ENCODE data around the gene OGA.

OGA gene

DNA sequence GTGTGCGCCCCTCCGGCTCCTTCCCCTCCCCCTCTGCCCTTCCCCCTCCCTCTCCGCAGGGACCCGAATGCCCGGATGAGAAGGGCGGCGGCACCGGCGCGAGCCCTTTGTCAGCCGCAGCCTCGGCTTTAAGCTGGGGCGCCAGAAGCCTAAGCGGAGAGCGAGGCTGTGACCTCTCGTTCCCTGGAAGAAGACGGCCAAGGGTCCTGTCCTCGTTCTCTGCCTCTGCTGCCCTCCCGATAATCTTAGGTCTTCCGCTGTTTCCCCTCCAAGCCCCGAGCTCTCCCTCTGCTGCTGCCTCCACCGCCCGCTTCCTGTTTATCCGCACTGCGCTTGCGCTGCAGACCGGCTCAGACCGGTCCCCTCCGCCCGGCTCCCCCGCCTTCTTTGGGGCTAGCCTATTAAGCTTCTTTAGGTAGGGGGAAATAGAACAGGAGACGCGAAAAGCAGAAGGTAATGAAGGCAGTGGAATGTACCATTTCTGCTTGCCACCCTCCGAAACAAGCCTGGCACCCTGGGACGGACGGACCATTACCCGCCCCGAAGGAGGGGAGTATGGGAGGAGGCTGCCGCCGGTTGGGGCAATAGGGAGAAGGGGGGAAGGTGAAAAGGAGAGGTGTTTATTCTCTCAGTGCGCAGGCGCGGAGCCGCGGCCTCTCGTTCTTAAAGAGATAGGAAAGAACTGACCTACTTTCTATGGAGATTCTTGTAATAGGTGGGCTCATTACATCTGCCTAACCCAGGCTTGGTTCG, at the start of gene OGA:
Gene OGA (minus strand): TSS at position 326 of the 753 bp plus-strand sequence. CDS start 422 bp downstream, outside the sequence.
- peak; percentile 100 for DNase-seq (ENCODE audit: low read depth, low spot score)

DNA sequence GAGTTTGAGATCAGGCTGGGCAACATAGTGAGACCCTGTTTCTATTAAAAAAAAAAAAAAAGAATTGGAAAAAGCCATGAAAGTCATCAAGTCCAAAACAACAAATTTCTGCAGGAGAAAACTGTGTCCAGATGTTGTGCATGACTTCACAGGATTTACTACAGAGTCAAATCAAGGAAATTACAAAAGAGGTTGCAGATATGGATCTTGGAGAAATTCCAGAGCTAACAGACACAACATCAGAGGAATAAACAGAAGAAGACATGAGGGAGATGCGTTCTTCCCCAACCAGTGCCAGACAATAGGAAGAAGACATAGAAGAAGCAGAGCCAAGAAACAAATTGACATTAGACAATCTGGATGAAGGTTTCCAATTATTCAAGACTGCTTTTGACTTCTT, 49.7 kb upstream of the OGA start:
- DNase-seq (ENCODE audit: low read depth, low spot score) = no peak

DNA sequence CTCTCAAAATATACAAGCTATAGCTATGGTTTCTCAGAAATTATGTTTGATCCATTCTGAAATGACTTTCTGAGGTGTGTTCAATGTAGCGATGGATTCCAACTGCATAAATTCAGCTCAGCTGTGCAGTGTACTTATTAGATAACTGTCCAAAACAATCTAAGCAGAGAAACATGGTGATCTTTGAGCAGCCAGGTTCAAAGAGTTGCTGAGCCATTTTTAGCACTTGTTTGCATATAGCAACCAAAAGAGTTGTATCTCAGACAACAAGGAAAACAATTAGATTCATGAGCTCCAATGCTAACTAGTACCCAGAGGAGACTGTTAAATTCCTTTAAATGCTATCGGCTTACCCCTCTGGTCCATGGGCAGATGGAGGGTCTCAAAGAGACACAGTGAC, 41.3 kb upstream of the OGA start:
- no peak for DNase-seq (ENCODE audit: low read depth, low spot score)

DNA sequence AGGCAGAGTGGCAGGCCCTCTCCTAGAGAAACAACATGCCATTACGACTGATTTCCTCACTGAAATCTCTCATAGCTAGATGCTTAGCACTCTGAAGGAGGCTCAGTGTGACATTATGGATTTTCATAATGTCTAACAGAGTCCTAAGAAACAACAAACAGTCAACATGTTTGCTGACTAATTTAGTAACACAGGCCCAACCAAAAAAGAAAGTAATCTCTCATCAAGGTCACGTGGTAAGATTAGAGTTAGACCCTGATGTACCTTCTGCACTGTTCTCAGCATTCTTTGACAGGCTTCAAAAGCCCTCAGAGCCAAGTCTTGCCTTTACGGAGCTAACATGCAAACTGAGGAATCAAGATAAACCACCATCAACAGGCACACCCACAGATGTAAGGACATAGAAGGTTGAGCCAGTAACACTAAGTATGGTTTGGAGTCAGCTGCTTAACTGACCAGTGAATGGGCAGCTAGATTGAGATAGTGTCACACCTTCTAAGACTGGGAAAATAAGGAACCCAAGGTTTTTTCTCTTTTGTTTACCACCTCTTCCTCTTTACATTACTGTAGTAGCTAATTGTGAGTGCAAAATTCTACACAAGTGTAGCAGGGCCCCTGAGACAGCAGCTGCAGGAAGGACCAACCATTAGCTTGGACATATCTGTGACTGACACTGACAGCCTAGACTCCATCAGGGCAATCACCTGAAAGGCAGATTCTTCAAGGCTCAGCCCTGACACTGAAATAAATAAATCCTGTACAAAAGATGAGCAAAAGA, 40.7 kb upstream of the OGA start:
- DNase-seq (ENCODE audit: low read depth, low spot score) = no peak

DNA sequence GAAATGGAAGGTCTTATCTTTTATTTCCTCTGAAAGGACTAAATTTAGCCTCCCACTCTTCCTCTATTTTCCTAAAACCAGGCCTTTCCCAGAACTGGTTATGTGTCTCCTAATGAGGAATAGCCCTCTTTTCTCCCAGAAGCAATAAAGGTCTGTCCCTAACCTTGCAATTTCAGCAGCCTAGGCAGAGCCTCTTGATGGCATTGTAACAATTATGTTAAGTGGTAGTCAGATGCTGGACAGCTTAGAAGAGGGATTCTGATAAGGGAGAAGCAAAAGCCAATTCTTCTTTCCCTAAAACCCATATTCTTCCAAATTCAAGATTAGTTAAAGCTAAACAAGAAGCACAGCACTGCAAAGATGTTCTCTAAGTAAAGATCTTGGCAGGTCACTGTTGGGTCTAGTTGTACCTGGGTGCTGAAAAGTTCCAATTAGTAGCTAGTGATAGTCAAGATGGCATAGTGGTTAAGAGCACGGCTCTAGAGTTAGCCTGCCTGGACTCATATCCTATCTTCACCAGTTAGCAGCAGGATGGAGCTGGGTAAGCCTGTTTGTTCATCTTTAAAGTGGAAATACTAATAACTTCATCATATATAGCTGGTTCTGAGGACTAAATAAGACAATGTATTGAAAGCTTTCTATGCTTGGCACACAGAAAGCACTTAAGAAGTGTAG, 39.7 kb upstream of the OGA start:
- DNase-seq (ENCODE audit: low read depth, low spot score) = no peak

DNA sequence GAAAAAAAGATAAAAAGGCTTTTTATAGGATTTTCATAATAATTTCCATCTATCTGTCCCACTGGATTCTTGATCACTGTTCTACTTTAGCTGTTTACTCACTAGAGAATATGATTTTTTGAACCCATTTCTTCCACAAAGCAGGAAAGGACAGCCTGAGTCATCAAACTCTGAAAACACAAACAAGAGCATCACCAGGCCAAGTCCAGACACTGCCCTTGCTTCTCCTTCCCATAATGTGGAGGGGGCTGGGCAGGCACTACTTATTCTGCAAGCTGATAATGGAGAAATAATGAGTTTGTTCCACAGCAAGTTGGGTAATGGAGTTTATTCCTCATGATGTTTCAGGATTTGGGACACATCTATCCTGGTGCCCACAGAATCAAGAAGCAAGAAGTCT, 38.4 kb upstream of the OGA start:
- no peak for DNase-seq (ENCODE audit: low read depth, low spot score)

DNA sequence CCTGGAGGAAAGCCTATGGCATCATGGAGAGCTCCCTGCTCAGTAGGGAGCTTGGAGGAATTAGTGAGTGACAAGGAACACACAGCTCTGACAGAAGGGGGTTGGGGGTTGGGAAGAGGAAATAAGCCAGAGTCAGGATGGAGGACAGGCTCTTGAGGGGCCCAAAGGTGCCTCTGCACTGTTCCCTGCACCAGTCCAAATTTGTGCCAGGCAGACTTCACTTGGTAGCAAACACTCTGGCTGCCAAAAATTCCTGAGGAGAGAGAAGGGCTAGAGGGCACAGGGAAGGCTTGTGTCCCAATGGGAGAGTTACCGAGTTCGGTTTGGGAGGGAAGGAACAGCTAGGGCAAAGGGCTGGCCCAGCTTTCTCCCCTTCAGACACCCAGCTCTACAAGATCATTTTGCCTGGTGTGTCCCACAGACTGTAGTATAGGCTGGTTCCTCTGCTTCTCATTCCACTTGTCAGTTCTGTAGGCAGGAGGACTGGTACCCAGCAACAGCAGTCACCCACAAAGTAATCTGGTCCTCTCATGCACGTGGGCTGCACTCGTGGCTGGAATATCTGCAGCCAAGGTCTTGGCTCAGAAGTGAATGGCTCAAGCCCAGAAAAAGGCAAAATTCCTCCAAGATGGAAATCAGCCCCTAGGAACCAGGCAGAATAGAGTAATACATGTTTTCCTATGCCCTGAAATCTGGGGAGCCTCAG, 33.3 kb upstream of the OGA start:
- peak; percentile 58 for DNase-seq (ENCODE audit: low read depth, low spot score)

DNA sequence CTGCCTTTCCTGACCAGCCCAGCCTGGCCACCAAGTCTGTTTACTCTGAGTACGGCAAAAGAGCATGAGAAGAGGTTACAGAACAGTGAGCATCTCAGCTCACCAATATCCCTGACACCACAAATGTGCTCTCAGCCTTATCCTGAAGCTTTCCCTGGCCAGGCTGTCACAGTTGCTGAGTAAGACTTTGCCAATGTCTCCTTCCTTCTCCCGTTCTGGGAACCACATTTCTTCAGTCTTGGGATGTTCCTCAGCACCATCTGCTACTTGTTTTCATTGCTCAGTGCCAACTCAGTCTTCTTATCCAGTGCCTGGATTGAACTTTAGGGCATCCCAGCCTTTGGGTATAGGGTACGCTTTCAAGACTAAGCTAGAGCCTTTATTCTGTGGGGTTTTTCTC, 32.5 kb upstream of the OGA start:
- DNase-seq (ENCODE audit: low read depth, low spot score) = no peak

DNA sequence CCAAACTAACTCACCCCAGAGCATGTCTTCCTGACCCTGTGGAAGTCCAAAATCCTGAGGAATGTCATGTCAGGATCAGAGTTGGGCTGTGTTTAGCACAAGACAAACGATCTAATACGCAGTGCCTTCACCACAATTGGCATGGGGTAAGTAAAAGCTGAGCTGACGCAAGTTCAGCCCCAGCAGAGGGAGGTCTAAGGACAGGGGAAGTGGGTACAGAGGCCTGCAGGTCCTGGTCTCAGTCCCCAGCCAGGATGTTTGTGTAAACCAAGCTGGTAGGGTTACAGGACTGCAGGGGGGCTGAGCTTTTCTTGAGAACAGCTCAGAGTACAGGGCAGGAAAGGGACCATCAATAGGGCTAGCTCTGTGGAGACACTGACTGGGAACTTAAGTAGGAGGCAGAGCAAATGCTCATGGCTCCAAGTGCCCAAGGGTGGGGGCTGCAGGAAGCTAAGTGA, 30.7 kb upstream of the OGA start:
- no peak for DNase-seq (ENCODE audit: low read depth, low spot score)

DNA sequence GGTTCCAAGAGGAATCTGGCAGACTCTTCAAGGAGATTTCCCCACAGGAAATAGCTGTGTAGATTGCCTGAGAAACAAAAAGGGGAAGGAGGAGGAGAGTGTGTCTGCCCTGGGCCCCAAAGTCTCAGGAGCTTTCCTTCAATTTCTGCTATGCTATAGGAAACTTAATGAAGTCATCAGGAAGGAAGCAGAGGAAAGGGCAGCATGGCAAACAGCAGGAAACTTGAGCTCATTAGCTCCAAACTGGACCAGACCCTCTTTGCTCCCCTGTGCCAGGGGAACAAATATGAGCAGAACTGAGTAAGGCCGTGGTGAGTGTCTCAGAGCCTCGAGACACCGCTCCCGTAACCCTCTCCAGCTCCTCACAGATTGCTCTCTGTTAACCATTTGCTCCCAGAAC, 30.2 kb upstream of the OGA start:
- no peak for DNase-seq (ENCODE audit: low read depth, low spot score)

DNA sequence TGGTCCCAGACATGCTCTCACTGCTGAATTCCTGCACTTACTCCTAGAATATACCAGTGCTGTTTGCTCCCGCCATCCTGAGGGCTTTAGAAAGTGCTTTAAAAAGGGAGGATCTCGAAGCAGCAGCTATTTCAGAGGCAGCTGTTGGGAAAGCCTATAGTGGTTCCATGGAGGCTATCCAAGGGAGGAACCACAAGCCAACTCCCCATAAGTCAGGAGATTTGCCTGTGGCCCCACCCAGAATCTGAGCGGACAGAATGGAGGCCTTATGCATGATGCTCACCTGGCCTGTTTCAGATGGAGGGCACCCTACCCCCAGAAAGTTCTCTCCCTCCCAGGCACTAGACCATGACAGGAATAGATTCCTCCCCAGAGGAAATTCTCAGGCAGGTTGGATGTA, 27.6 kb upstream of the OGA start:
- DNase-seq (ENCODE audit: low read depth, low spot score) = no peak

DNA sequence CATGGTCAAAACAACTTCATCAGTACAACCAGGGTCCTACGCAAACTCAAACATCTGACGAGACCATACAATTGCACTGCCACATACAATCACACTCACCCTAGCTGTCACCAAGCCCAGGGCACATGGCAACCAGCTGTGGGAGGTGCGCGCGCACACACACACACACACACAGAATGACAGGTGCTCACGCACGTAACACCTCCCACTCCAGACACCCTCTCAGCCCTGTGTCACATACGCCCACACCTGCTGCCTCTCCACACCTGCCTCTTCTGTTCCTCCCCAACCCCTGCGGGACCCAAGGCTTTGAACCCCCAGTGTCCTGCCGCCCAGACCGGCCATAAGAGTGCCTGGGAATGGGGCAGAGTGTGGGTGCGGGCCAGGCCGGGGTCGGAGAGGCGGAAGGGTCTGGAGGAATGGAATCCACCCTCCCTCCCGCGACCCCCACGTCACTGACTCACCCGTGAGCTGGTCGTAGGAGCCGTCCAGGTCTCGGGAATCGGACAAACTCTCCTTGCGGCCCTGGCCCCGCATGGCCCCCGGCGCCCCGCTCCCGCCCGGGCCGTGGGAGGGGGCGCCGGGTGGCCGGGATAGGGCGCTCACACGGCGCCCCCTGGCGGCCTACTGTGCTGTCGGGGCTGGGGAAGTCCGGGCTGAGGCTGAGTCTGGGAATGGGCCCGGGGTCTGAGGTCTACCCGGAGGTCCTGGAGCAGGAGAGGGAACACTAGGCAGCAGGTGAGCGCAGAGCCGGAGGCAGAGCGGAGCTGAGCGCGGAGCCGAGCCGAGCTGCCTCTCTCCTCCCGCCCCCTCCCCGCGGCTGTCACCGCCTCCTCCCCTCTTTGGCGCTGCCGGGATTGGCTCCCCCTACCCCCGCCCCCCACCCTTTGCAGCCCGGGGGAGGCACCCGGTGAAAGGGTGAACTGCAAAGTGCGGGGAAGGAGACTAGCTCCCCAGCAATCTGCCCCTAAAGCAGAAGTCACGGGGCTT, 25.1 kb upstream of the OGA start, which contains the start of gene KCNIP2:
Gene KCNIP2 (minus strand): TSS at position 769 of the 990 bp plus-strand sequence. CDS start 232 bp downstream, at position 537.
- peak; percentile 45 for DNase-seq (ENCODE audit: low read depth, low spot score)

DNA sequence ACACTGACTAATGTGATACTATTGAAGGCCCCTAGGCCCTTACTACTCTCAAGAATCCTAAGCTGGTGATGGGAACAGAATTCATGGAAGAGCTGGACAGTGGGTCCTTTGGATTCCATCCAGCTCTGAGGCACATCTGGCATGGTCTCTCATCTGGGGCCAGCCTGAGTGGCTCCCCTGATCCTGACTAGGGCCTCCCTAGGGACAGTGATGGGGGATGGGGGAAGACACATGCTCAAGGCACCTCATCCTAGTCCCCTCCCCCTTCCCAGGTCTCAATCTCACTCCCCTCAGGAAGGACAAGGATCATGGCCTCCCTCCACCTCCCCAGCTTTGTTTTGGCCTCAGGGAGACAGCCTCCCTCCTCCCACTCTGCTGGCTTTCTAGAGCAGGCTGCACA, 23.6 kb upstream of the OGA start:
- no peak for DNase-seq (ENCODE audit: low read depth, low spot score)

DNA sequence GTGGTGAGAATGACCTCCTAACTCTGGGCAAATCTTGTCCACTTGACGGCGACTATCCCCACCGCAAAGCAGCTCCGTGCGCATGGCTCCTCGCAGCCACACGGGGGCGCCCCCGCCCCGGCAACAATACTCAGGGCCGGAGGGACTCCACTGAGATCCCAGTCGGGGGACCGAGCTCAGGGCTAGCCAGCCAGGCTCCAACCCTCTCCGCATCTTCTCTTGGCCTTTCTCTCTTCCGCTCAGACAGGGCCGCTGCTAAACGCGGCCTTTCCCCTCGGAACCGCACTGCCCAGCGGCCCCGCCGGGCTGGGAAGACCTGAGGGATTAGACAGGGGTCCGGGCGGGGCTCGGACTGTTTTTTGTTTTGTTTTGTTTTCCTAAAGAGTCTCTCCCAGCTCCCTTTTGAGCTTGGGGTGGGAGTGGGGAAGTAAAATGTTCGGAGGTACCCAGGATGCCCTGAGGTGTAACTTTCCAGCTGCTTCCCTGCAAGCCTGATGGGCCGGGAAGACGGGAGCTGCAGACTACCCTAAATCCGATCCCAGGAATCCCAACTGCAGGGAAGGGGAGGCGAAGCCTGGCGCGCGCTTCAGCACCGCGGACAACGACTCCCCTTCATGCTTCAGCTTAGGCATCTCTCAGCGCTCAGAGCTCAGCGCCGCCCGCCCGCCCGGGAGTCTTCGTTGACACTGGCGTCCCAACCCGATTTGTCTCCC, 22.7 kb upstream of the OGA start:
- peak; percentile 94 for DNase-seq (ENCODE audit: low read depth, low spot score)

DNA sequence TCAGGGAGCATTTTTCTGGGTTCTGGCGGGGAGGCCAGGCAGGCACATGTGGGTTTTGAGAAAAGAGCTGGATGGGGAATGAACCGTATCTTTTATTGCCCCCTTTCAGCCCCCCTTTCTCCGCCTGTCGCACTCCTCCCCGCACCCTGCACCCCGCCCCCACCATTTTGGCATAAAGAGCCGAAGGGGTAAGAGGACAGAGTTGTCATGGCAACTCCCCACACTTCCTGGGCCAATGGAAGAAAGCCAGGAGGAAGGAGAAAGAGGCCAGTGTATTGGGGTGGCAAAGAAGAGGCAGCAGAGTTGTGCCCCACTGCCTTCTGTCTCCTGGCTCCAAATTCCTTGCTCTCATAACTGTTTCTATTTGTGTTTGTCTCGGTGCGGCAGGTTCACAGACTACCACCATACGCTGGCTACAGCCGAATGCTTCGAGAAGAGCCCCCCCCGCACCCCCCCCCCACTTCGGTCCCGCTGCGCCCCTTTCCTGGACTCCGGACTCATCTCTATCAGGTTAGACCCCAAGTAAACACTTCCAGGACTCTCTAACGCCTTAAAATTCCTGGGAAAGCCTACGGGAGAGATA, 21.9 kb upstream of the OGA start:
- DNase-seq (ENCODE audit: low read depth, low spot score) = no peak

DNA sequence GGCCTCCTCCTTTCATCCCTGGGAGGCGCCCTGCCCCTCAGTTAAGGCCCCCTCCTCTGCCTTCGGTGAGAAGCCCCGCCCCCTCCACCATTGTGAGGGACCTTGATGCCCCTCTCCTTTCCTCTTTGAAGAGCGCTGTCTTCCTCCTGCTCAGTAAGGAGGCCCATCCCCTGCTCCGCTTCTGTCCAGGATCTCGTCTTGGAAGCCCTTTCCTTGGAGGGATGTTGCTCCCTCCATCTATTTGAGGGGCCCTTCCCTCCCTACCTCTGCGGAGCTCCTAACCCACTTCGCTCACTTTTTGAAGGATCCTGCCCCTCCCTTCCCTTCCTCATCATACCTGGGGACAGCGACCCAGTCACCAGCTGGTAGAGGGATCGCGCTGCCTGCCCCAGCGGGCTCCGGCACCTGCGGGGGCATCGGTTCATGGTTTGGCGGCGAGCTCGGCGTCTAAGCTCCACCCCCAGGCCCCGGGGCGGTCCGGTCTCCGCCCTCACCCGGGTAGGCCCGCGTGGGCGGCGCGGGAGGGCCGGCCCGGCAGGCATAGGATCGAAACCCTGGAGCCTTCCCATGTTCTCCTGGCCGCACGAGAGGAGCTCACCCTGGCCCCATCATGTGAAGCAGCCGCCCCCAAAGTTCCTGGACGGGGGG, 21.3 kb upstream of the OGA start:
- DNase-seq (ENCODE audit: low read depth, low spot score) = peak; percentile 61

DNA sequence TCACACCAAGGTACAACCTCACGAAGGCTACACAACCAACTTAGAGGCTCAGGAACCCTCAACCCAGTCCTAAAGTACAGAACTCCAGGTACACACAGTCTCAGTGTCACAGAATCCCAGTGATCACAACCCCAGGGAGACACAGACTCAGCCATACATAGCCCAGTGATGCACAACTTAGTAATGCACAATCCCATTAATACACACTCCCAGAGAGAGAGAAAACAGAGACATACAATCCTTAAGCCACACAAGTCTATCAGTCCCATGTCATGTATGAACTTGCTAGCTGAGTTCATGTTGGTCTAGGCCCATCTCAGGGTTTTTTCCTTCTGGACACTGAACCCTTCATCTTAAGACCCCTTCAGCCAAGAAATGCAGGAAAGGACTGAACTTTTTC, 20.8 kb upstream of the OGA start:
- no peak for DNase-seq (ENCODE audit: low read depth, low spot score)

DNA sequence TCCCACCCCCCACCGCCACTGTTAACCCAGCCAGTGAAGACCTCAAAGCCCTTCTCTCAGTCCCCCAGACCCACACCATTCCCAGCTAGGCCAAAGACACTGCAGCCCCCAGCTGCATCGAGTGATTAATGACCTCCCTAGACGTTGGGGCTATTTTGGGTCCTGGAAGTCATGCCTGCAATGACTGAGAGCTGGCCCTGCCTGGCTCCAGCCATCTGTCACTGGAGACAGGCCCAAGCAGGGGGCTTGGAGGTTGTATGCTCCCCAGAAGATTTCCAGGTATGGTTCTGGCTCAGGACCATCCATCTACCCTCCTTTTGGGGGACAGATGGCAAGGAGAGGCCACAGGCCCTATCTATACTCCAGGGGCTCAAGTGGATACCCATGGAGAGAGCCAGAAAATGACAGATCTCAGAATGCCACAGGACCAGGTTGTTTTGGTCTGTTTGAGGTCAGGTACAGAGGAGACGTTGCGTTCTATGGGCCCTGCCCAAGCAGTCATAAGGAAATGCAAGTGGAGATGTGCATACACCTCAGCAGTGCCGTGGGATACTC, 20.2 kb upstream of the OGA start:
- no peak for DNase-seq (ENCODE audit: low read depth, low spot score)

DNA sequence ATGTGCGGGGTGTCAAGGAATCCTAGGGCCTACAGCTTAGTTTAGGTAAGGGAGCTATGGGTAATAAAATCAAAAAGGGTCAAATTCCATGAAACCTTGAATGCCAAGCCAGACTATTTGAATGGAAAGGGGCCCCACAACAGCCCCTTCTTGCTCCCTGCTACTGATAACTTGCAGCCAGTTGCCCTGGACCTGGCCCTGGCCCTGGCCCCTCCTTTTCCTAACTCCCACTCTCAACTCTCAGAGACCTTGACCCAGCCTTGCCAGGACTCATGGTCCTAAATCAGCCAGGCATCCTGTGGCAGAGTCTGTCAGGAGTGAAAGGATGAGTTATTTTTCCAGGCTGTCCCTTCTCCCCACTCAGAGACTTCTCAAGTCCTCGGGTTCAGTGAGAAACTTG, 19.5 kb upstream of the OGA start:
- DNase-seq (ENCODE audit: low read depth, low spot score) = no peak
